HEK293 (cell line): ENCODE measurements around the gene CTSA.

Experiments
- GLIS1 ChIP-seq: fragments of 450-650 bp; formaldehyde crosslinking; IDR thresholded peaks from 2 replicates; pipeline ENCODE4 v1.5.1; 2016; ENCODE audit warnings: missing biosample characterization, missing genetic modification characterization
- HIC1 ChIP-seq: fragments of 450-650 bp; formaldehyde crosslinking; IDR thresholded peaks from 2 replicates; pipeline ENCODE4 v1.5.1; 2016; ENCODE audit warnings: missing biosample characterization, missing genetic modification characterization
- KLF17 ChIP-seq: fragments of 450-650 bp; formaldehyde crosslinking; IDR thresholded peaks from 2 replicates; pipeline ENCODE4 v1.5.1; 2016; ENCODE audit warnings: missing biosample characterization, missing genetic modification characterization
- MYNN ChIP-seq: fragments of 450-650 bp; formaldehyde crosslinking; IDR thresholded peaks from 2 replicates; pipeline ENCODE4 v1.5.1; 2016; ENCODE audit warnings: missing biosample characterization, missing genetic modification characterization, borderline replicate concordance
- MZF1 ChIP-seq: fragments of 450-650 bp; formaldehyde crosslinking; IDR thresholded peaks from 2 replicates; pipeline ENCODE4 v1.5.1; 2017; ENCODE audit warnings: missing biosample characterization, missing genetic modification characterization, borderline replicate concordance
- OSR2 ChIP-seq: fragments of 450-650 bp; formaldehyde crosslinking; IDR thresholded peaks from 2 replicates; pipeline ENCODE4 v1.5.1; 2016; ENCODE audit warnings: missing biosample characterization, missing genetic modification characterization
- SP7 ChIP-seq: fragments of 450-650 bp; formaldehyde crosslinking; IDR thresholded peaks from 2 replicates; pipeline ENCODE4 v1.5.1; 2016; ENCODE audit warnings: missing biosample characterization, missing genetic modification characterization
- ZBTB44 ChIP-seq: fragments of 450-650 bp; IDR thresholded peaks from 2 replicates; pipeline ENCODE4 v1.5.1; 2018; ENCODE audit warnings: missing biosample characterization, mild to moderate bottlenecking, missing genetic modification characterization
- ZBTB48 ChIP-seq: fragments of 450-650 bp; formaldehyde crosslinking; IDR thresholded peaks from 2 replicates; pipeline ENCODE4 v1.5.1; 2016; ENCODE audit warnings: missing biosample characterization, missing genetic modification characterization
- ZFP37 ChIP-seq: fragments of 450-650 bp; formaldehyde crosslinking; IDR thresholded peaks from 2 replicates; pipeline ENCODE4 v1.5.1; 2016; ENCODE audit warnings: missing biosample characterization, missing genetic modification characterization
- ZNF114 ChIP-seq: fragments of 450-650 bp; formaldehyde crosslinking; IDR thresholded peaks from 2 replicates; pipeline ENCODE4 v1.5.0; 2017; ENCODE audit warnings: missing biosample characterization, missing genetic modification characterization
- ZNF184 ChIP-seq: fragments of 450-650 bp; IDR thresholded peaks from 2 replicates; pipeline ENCODE4 v1.5.1; 2018; ENCODE audit warnings: missing biosample characterization, mild to moderate bottlenecking, missing genetic modification characterization
- ZNF366 ChIP-seq: fragments of 450-650 bp; formaldehyde crosslinking; conservative IDR thresholded peaks from 2 replicates; pipeline ENCODE4 v1.5.1; 2016; ENCODE audit warnings: missing biosample characterization, missing genetic modification characterization
- ZNF394 ChIP-seq: fragments of 450-650 bp; formaldehyde crosslinking; IDR thresholded peaks from 2 replicates; pipeline ENCODE4 v1.5.1; 2016; ENCODE audit warnings: missing biosample characterization, missing genetic modification characterization, mild to moderate bottlenecking, moderate library complexity, borderline replicate concordance
- ZNF48 ChIP-seq: fragments of 450-650 bp; formaldehyde crosslinking; IDR thresholded peaks from 2 replicates; pipeline ENCODE4 v1.5.1; 2016; ENCODE audit warnings: missing biosample characterization, missing genetic modification characterization
- ZNF501 ChIP-seq: fragments of 450-650 bp; formaldehyde crosslinking; IDR thresholded peaks from 2 replicates; pipeline ENCODE4 v1.5.1; 2016; ENCODE audit warnings: missing biosample characterization, missing genetic modification characterization
- ZNF560 ChIP-seq: fragments of 450-650 bp; formaldehyde crosslinking; IDR thresholded peaks from 2 replicates; pipeline ENCODE4 v1.5.1; 2017; ENCODE audit warnings: missing biosample characterization, missing genetic modification characterization, borderline replicate concordance
- ZNF623 ChIP-seq: fragments of 450-650 bp; formaldehyde crosslinking; IDR thresholded peaks from 2 replicates; pipeline ENCODE4 v1.5.1; 2016; ENCODE audit warnings: missing biosample characterization, missing genetic modification characterization
- ZNF629 ChIP-seq: fragments of 450-650 bp; formaldehyde crosslinking; IDR thresholded peaks from 2 replicates; pipeline ENCODE4 v1.5.1; 2017; ENCODE audit warnings: missing biosample characterization, missing genetic modification characterization
- ZNF639 ChIP-seq: fragments of 450-650 bp; formaldehyde crosslinking; IDR thresholded peaks from 2 replicates; pipeline ENCODE4 v1.5.1; 2016; ENCODE audit warnings: missing biosample characterization, missing genetic modification characterization
- ZNF777 ChIP-seq: fragments of 450-650 bp; formaldehyde crosslinking; IDR thresholded peaks from 2 replicates; pipeline ENCODE4 v1.5.1; 2017; ENCODE audit warnings: missing biosample characterization, missing genetic modification characterization, borderline replicate concordance
- ZNF837 ChIP-seq: fragments of 450-650 bp; formaldehyde crosslinking; IDR thresholded peaks from 2 replicates; pipeline ENCODE4 v1.5.1; 2016; ENCODE audit warnings: missing biosample characterization, missing genetic modification characterization

The CTSA gene

GRCh38 chr20:45905505-45906079 lies 14.5 kb downstream of the CTSA start (continued):
- TF ChIP-seq ZNF48 (tag by site-specific recombination), result no peak
- no peak for TF ChIP-seq ZNF837 (tag by site-specific recombination)
- no peak for TF ChIP-seq MYNN (tag by site-specific recombination)
- peak; percentile 79; the same call in 1 of the 2 replicates for TF ChIP-seq ZNF184 (tag by site-specific recombination)
- TF ChIP-seq ZNF629, result peak; percentile 94
- TF ChIP-seq SP7 (tag by site-specific recombination), result peak; percentile 58
- no peak for TF ChIP-seq ZNF114 (tag by site-specific recombination)
- no peak for TF ChIP-seq ZBTB48
- TF ChIP-seq ZBTB44 (tag by site-specific recombination), result no peak
- no peak for TF ChIP-seq ZNF501
- peak; percentile 95 for TF ChIP-seq ZNF623 (tag by site-specific recombination)
- peak; percentile 76; the same call in 1 of the 2 replicates for TF ChIP-seq ZNF639
- TF ChIP-seq HIC1 (tag by site-specific recombination), result 0 out of 2 replicates have a peak, but pooled peaks have one; percentile 18
- 0 out of 2 replicates have a peak, but pooled peaks have one; percentile 10 for TF ChIP-seq GLIS1 (tag by site-specific recombination)
- peak; percentile 68 for TF ChIP-seq ZNF366 (tag by site-specific recombination)
- TF ChIP-seq MZF1 (tag by site-specific recombination), result no peak
- TF ChIP-seq ZNF777, result no peak
- TF ChIP-seq ZNF394 (tag by site-specific recombination), result 0 out of 2 replicates have a peak, but pooled peaks have one; percentile 20
- peak; percentile 37; the same call in 1 of the 2 replicates for TF ChIP-seq OSR2
- 0 out of 2 replicates have a peak, but pooled peaks have one; percentile 42 for TF ChIP-seq KLF17 (tag by site-specific recombination)
- TF ChIP-seq ZFP37, result peak; percentile 55; the same call in 1 of the 2 replicates
- TF ChIP-seq ZNF560 (tag by site-specific recombination), result no peak
